A549 (cell line): Measurements from ENCODE around the gene COL12A1. TPM values are rescaled to one million over a fixed set of nuclear protein-coding genes. Genes with fewer than 3 reads are reported as not detected.

ENCODE experiments used
- ATAC-seq, 2 experiments: fragments of 200-7000 bp in 1 of 2; fragments of >200 bp in 1 of 2; cut with Nextera tagmentation in 1 of 2; cut with Tn5 transposase in 1 of 2; 3 replicates each; pipeline versions ENCODE4 v1.8.0 to v1.9.1; 2018 to 2020; ENCODE audit warnings: mild to moderate bottlenecking in 1 of 2, moderate library complexity in 1 of 2
- CTCF ChIA-PET: fragments of 300-600 bp; sonication (Branson Sonifier 250); formaldehyde crosslinking; extraction: SDS; loops from one replicate; lab custom pipeline; 2021; ENCODE audit warnings: antibody characterized with exemption, inconsistent platforms; lab: Yijun Ruan, JAX
- POLR2A ChIA-PET: fragments of 350-600 bp; formaldehyde crosslinking; extraction: SDS; loops from one replicate; lab custom pipeline; 2021; ENCODE audit warnings: antibody characterized with exemption, inconsistent platforms; lab: Yijun Ruan, JAX
- DNase-seq, 2 experiments: peaks; one replicate each; pipeline versions ENCODE4 v3.0.0 to v3.0.0-alpha.2; 2011 to 2016; ENCODE audit warnings: low read depth in 1 of 2, low spot score in 1 of 2
- FAIRE-seq: peaks from 2 replicates; lab custom pipeline; 2011; peaks lifted over from hg19 to GRCh38; lab: Jason Lieb, UNC
- H3K27ac ChIP-seq, 2 experiments: fragments of >200 bp; sonication (Bioruptor Twin); formaldehyde crosslinking; 3 replicates each; pipeline ENCODE4 v1.5.1; 2016 to 2017
- H3K4me1 ChIP-seq: fragments of >200 bp; sonication (Bioruptor Twin); formaldehyde crosslinking; 3 replicates; pipeline ENCODE4 v1.6.1; 2016
- H3K4me2 ChIP-seq: fragments of >200 bp; sonication (Bioruptor Twin); formaldehyde crosslinking; 3 replicates; pipeline ENCODE4 v1.6.1; 2016
- H3K4me3 ChIP-seq: fragments of >200 bp; sonication (Bioruptor Twin); formaldehyde crosslinking; 3 replicates; pipeline ENCODE4 v1.5.1; 2016
- H3K9me3 ChIP-seq: fragments of >200 bp; sonication (Bioruptor Twin); formaldehyde crosslinking; 3 replicates; pipeline ENCODE4 v1.6.1; 2016
- CHD2 ChIP-seq: fragments of 150-350 bp; IDR thresholded peaks from 2 replicates; pipeline ENCODE4 v1.6.1; 2014; ENCODE audit warnings: low read length; ENCODE audit not compliant: partially characterized antibody
- FOSL2 ChIP-seq, 2 experiments: fragments of 450-650 bp in 1 of 2; fragments of >200 bp in 1 of 2; sonication (Bioruptor Twin) in 1 of 2; formaldehyde crosslinking; IDR thresholded peaks; 2 replicates each; pipeline versions ENCODE4 v1.5.0 to v1.6.1; 2016 to 2020; ENCODE audit warnings: mild to moderate bottlenecking in 1 of 2, moderate library complexity in 1 of 2
- GATA3 ChIP-seq: IDR thresholded peaks from 2 replicates; pipeline ENCODE4 v1.6.1; 2012; ENCODE audit warnings: borderline replicate concordance
- HEYL ChIP-seq: fragments of 250-450 bp; sonication (Bioruptor Pico); IDR thresholded peaks from 2 replicates; pipeline ENCODE4 v1.8.0; 2021; ENCODE audit warnings: mild to moderate bottlenecking, moderate library complexity
- HOXA7 ChIP-seq: fragments of 250-450 bp; sonication (Bioruptor Pico); IDR thresholded peaks from 2 replicates; pipeline ENCODE4 v1.5.0; 2020; ENCODE audit warnings: mild to moderate bottlenecking, moderate library complexity
- HOXB5 ChIP-seq: fragments of 250-450 bp; sonication (Bioruptor Pico); IDR thresholded peaks from 2 replicates; pipeline ENCODE4 v1.5.0; 2020; ENCODE audit warnings: mild to moderate bottlenecking, moderate library complexity
- KDM1A ChIP-seq: fragments of 200-600 bp; sonication (generic); IDR thresholded peaks from 2 replicates; pipeline ENCODE4 v1.6.1; 2016; ENCODE audit warnings: low read depth, mild to moderate bottlenecking
- MAZ ChIP-seq: fragments of 150-350 bp; IDR thresholded peaks from 2 replicates; pipeline ENCODE4 v1.6.1; 2014; ENCODE audit warnings: antibody characterized with exemption, low read depth, low read length, borderline replicate concordance
- MYC ChIP-seq: IDR thresholded peaks from 2 replicates; pipeline ENCODE4 v1.6.1; 2012; ENCODE audit warnings: mild to moderate bottlenecking, inconsistent platforms, low read length, improper control_type of control experiment, borderline replicate concordance
- NFE2L2 ChIP-seq: fragments of 150-350 bp; conservative IDR thresholded peaks from 2 replicates; pipeline ENCODE4 v1.6.1; 2014; ENCODE audit warnings: low read length
- NPAS2 ChIP-seq: fragments of 250-450 bp; sonication (Bioruptor Pico); IDR thresholded peaks from 2 replicates; pipeline ENCODE4 v1.8.0; 2022; ENCODE audit warnings: mild to moderate bottlenecking, moderate library complexity, borderline replicate concordance
- NR3C1 ChIP-seq: fragments of >200 bp; sonication (Bioruptor Twin); formaldehyde crosslinking; IDR thresholded peaks from 3 replicates; pipeline ENCODE4 v1.6.1; 2017
- PHF8 ChIP-seq: fragments of 200-600 bp; sonication (generic); IDR thresholded peaks from 2 replicates; pipeline ENCODE4 v1.6.1; 2016; ENCODE audit warnings: low read depth, mild to moderate bottlenecking, antibody characterized with exemption, moderate library complexity, borderline replicate concordance
- POLR2A ChIP-seq: IDR thresholded peaks from 2 replicates; pipeline ENCODE4 v1.6.1; 2012; ENCODE audit warnings: mild to moderate bottlenecking, low read length
- RAD21 ChIP-seq, 2 experiments: fragments of >200 bp in 1 of 2; sonication (Bioruptor Twin) in 1 of 2; formaldehyde crosslinking in 1 of 2; IDR thresholded peaks in 1 of 2; conservative IDR thresholded peaks in 1 of 2; 2 replicates in 1 of 2; 3 replicates in 1 of 2; pipeline ENCODE4 v1.6.1; 2012 to 2018; ENCODE audit warnings: inconsistent platforms in 1 of 2
- RARB ChIP-seq: fragments of 250-450 bp; sonication (Bioruptor Pico); IDR thresholded peaks from 2 replicates; pipeline ENCODE4 v1.8.0; 2021; ENCODE audit warnings: mild to moderate bottlenecking, moderate library complexity
- RFX5 ChIP-seq: fragments of 450-650 bp; IDR thresholded peaks from 2 replicates; pipeline ENCODE4 v1.7.1; 2014; ENCODE audit warnings: antibody characterized with exemption, mild to moderate bottlenecking, moderate library complexity
- RNF2 ChIP-seq: fragments of 200-600 bp; sonication (generic); IDR thresholded peaks from 2 replicates; pipeline ENCODE4 v1.6.1; 2016; ENCODE audit warnings: low read depth, mild to moderate bottlenecking, antibody characterized with exemption, moderate library complexity, borderline replicate concordance
- ZC3H11A ChIP-seq: fragments of 450-650 bp; IDR thresholded peaks from 2 replicates; pipeline ENCODE4 v1.6.1; 2014; ENCODE audit warnings: antibody characterized with exemption, mild to moderate bottlenecking
- ZSCAN20 ChIP-seq: fragments of 250-450 bp; sonication (Bioruptor Pico); IDR thresholded peaks from 2 replicates; pipeline ENCODE4 v1.8.0; 2022; ENCODE audit warnings: mild to moderate bottlenecking, moderate library complexity
- WGBS: methylation state at CpG from one replicate; pipeline ENCODE4 v1.1.6; 2017; ENCODE audit errors: missing lambda C conversion rate; 5-methylcytosine and 5-hydroxymethylcytosine counted together
- polyA plus RNA-seq, 4 experiments: library from polyadenylated mRNA; depleted of rRNA in 3 of 4; stranded (reverse); fragments of >200 nt; fragmentation: RNase III in 1 of 4; extraction: RNeasy Plus Mini Kit Qiagen cat#74134 plus additional on column Dnase treatment in 1 of 4; gene quantifications; 2 replicates in 3 of 4; 3 replicates in 1 of 4; pipeline ENCODE4 v1.2.3, GENCODE V29; 2011 to 2017
- TF ChIP-seq, protein P1 (sequence below): IDR thresholded peaks from 2 replicates; pipeline ENCODE4 v1.6.1; 2012
- TF ChIP-seq, protein P2 (sequence below): IDR thresholded peaks from 2 replicates; pipeline ENCODE4 v1.6.1; 2012
- TF ChIP-seq, protein P3 (sequence below): fragments of 250-450 bp; sonication (Bioruptor Pico); IDR thresholded peaks from 2 replicates; pipeline ENCODE4 v1.5.0; 2021; ENCODE audit warnings: mild to moderate bottlenecking, moderate library complexity, borderline replicate concordance
- TF ChIP-seq, protein P4 (sequence below): IDR thresholded peaks from 2 replicates; pipeline ENCODE4 v1.6.1; 2012; ENCODE audit warnings: low read depth, borderline replicate concordance
- TF ChIP-seq, protein P5 (sequence below): fragments of >200 bp; sonication (Bioruptor Twin); formaldehyde crosslinking; IDR thresholded peaks from 3 replicates; pipeline ENCODE4 v1.5.1; 2016

The COL12A1 gene
- polyA plus RNA-seq, 2 of the 4 experiments (the other 2 are of a cell fraction), result 6.3 to 11.2 TPM

DNA sequence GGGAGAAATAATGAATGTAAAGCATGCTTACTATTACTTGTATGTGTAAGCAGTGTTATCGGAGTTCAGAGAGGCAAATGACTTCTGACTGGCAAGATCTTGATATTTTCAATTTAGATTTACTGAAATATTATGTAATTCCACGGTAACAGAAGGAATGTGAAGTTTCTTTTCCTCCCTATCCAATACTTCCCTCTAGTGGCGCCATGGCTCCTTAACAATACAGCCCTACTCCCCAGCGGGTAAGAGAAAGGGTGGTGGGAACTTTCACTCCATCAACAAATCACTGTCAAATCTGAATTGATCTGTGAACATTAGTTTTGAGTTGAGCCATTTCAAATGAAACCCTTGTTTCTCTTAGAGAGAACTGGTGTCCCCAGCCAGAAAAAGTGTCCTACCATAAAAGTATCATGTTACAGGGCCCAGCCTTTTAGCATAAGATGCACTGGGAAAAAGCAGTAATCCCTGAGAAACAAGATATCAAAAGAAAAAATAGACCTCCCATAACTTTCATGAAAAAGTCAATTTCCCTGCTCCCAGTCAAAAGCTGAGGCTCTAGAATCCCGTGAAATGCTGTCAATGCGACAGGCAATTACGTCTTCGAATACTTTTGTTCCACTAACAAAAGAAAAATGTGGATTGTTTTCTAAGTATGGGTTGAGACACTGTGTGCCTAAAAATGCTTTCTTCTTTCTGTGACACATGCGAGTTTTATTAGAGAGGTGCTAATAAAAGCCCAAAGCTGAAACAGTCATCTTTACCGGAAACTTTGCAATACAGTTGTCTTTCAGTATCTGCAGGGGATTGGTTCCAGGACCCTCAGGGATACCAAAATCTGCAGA, 24.9 kb upstream of the COL12A1 start (continued):
- TF ChIP-seq RNF2 (no peak), NPAS2 (CRISPR knock-in tag) (no peak), NR3C1 (no peak)
- TF ChIP-seq, protein P1, sequence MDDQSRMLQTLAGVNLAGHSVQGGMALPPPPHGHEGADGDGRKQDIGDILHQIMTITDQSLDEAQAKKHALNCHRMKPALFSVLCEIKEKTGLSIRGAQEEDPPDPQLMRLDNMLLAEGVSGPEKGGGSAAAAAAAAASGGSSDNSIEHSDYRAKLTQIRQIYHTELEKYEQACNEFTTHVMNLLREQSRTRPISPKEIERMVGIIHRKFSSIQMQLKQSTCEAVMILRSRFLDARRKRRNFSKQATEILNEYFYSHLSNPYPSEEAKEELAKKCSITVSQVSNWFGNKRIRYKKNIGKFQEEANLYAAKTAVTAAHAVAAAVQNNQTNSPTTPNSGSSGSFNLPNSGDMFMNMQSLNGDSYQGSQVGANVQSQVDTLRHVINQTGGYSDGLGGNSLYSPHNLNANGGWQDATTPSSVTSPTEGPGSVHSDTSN, result no peak
- TF ChIP-seq, protein P2, sequence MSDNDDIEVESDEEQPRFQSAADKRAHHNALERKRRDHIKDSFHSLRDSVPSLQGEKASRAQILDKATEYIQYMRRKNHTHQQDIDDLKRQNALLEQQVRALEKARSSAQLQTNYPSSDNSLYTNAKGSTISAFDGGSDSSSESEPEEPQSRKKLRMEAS, result no peak
- TF ChIP-seq, protein P3, sequence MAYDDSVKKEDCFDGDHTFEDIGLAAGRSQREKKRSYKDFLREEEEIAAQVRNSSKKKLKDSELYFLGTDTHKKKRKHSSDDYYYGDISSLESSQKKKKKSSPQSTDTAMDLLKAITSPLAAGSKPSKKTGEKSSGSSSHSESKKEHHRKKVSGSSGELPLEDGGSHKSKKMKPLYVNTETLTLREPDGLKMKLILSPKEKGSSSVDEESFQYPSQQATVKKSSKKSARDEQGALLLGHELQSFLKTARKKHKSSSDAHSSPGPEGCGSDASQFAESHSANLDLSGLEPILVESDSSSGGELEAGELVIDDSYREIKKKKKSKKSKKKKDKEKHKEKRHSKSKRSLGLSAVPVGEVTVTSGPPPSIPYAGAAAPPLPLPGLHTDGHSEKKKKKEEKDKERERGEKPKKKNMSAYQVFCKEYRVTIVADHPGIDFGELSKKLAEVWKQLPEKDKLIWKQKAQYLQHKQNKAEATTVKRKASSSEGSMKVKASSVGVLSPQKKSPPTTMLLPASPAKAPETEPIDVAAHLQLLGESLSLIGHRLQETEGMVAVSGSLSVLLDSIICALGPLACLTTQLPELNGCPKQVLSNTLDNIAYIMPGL (CRISPR knock-in tag), result no peak

DNA sequence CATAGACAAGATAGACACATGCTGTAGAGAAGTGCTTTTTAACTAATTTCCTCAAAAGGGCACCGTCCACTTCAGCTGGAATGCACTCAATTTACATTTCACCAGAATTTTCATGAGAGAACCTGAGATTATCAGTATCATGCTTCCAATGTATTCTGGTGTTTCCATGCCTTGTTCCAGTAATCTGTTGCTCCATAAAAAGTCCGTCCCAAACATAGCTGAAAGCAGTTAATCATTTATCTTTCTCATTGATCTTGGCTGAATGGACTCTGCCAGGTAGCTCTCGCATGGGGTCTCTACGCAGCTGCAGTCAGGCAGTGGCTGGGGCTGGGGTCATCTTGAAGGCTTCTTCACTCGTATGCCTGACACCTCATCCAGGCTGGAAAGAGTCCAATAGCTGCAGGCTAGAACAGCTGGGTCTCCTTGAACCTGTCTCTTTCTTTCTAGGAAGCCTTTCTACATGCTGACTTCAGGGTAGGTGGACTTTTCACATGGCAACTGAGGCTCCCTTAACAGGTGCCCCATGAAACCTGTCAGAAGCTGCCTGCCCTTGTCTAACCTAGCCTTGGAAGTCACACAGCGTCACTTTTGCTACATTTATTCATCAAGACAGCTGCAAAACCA, 18.6 kb upstream of the COL12A1 start:
- no peak for DNase-seq
- POLR2A ChIA-PET, result no interaction called here
- no peaks in the 10 kb centered on the region for H3K9me3 ChIP-seq
- WGBS, result 61% methylated on average over 6 of the region's 6 CpGs
- no peak for FAIRE-seq
- CTCF ChIA-PET, result interaction anchor here (1.9 to 3.6 kb wide), 2 partner anchors 13 to 15 kb away, joined by 5 to 18 read pairs; no protein-coding TSS in a partner anchor
- no peaks in the 10 kb centered on the region for H3K4me1 ChIP-seq
- no peak for ATAC-seq
- no peak overlapping the region for H3K4me3 ChIP-seq
- TF ChIP-seq GATA3 (no peak), RAD21 (conservative IDR thresholded peaks at IDR 0.05 in 1 of 2, IDR thresholded peaks at IDR 0.05 in 1 of 2) (no peak), ZC3H11A (no peak), RARB (CRISPR knock-in tag) (no peak), PHF8 (no peak), KDM1A (no peak), POLR2A (no peak), HOXB5 (CRISPR knock-in tag) (no peak), NFE2L2 (no peak), MAZ (no peak), MYC (no peak), ZSCAN20 (no peak), RFX5 (no peak), HOXA7 (CRISPR knock-in tag) (no peak), HEYL (CRISPR knock-in tag) (no peak), FOSL2 (IDR thresholded peaks at IDR 0.05) (no peak), FOSL2 (CRISPR knock-in tag; IDR thresholded peaks at IDR 0.05) (no peak), CHD2 (no peak)
- TF ChIP-seq, protein P4, sequence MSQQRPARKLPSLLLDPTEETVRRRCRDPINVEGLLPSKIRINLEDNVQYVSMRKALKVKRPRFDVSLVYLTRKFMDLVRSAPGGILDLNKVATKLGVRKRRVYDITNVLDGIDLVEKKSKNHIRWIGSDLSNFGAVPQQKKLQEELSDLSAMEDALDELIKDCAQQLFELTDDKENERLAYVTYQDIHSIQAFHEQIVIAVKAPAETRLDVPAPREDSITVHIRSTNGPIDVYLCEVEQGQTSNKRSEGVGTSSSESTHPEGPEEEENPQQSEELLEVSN, result no peak
- TF ChIP-seq, protein P5, sequence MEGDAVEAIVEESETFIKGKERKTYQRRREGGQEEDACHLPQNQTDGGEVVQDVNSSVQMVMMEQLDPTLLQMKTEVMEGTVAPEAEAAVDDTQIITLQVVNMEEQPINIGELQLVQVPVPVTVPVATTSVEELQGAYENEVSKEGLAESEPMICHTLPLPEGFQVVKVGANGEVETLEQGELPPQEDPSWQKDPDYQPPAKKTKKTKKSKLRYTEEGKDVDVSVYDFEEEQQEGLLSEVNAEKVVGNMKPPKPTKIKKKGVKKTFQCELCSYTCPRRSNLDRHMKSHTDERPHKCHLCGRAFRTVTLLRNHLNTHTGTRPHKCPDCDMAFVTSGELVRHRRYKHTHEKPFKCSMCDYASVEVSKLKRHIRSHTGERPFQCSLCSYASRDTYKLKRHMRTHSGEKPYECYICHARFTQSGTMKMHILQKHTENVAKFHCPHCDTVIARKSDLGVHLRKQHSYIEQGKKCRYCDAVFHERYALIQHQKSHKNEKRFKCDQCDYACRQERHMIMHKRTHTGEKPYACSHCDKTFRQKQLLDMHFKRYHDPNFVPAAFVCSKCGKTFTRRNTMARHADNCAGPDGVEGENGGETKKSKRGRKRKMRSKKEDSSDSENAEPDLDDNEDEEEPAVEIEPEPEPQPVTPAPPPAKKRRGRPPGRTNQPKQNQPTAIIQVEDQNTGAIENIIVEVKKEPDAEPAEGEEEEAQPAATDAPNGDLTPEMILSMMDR, result no peak
- TF ChIP-seq, protein P1, result no peak
- no peak overlapping the region for H3K27ac ChIP-seq
- no peak overlapping the region for H3K4me2 ChIP-seq
